ENCODE data around the gene TDRD7. TPM values are rescaled to one million over a fixed set of nuclear protein-coding genes. Genes with fewer than 3 reads are reported as not detected.
A peak's percentile ranks its signal among the peaks of the same experiment; 100 is the strongest.

TDRD7 gene
- total RNA-seq, 1 experiment from 2014 or later = 15.4 TPM

GRCh38 chr9:97412626-97413385 is 910 bp downstream of the TDRD7 start:
- DNase-seq (ENCODE audit: low read depth) = peak; percentile 19
- in situ Hi-C loops (cut with HindIII; ENCODE audit: low pct_unique_long_range_greater_than_20kb, low sequenced_read_pairs) = no loop called here

GRCh38 chr9:97413462-97413861 is 1.6 kb downstream of the TDRD7 start:
- DNase-seq (ENCODE audit: low read depth) = no peak
- in situ Hi-C loops (cut with HindIII; ENCODE audit: low pct_unique_long_range_greater_than_20kb, low sequenced_read_pairs) = no loop called here

- in situ Hi-C loops (cut with HindIII; ENCODE audit: low pct_unique_long_range_greater_than_20kb, low sequenced_read_pairs) = no loop called here
- no peak for DNase-seq (ENCODE audit: low read depth)
Measured at GRCh38 chr9:97415146-97415545, 3.2 kb downstream of the TDRD7 start.

GRCh38 chr9:97418880-97419279 is 7.0 kb downstream of the TDRD7 start:
- in situ Hi-C loops (cut with HindIII; ENCODE audit: low pct_unique_long_range_greater_than_20kb, low sequenced_read_pairs) = no loop called here
- no peak for DNase-seq (ENCODE audit: low read depth)

- DNase-seq (ENCODE audit: low read depth) = peak; percentile 23
- in situ Hi-C loops (cut with HindIII; ENCODE audit: low pct_unique_long_range_greater_than_20kb, low sequenced_read_pairs) = no loop called here
Measured at GRCh38 chr9:97419309-97419867, 7.5 kb downstream of the TDRD7 start.

- in situ Hi-C loops (cut with HindIII; ENCODE audit: low pct_unique_long_range_greater_than_20kb, low sequenced_read_pairs) = no loop called here
- no peak for DNase-seq (ENCODE audit: low read depth)
Measured at GRCh38 chr9:97425336-97425972, 13.6 kb downstream of the TDRD7 start.

GRCh38 chr9:97425973-97426336 is 14.1 kb downstream of the TDRD7 start:
- in situ Hi-C loops (cut with HindIII; ENCODE audit: low pct_unique_long_range_greater_than_20kb, low sequenced_read_pairs) = no loop called here
- DNase-seq (ENCODE audit: low read depth) = no peak

- no peak for DNase-seq (ENCODE audit: low read depth)
- in situ Hi-C loops (cut with HindIII; ENCODE audit: low pct_unique_long_range_greater_than_20kb, low sequenced_read_pairs) = no loop called here
Measured at GRCh38 chr9:97427885-97428284, 16.0 kb downstream of the TDRD7 start.

- no peak for DNase-seq (ENCODE audit: low read depth)
- in situ Hi-C loops (cut with HindIII; ENCODE audit: low pct_unique_long_range_greater_than_20kb, low sequenced_read_pairs) = no loop called here
Measured at GRCh38 chr9:97430316-97431043, 18.6 kb downstream of the TDRD7 start.

- DNase-seq (ENCODE audit: low read depth) = no peak
- in situ Hi-C loops (cut with HindIII; ENCODE audit: low pct_unique_long_range_greater_than_20kb, low sequenced_read_pairs) = no loop called here
Measured at GRCh38 chr9:97431044-97431441, 19.1 kb downstream of the TDRD7 start.

GRCh38 chr9:97431549-97432143 is 19.8 kb downstream of the TDRD7 start:
- in situ Hi-C loops (cut with HindIII; ENCODE audit: low pct_unique_long_range_greater_than_20kb, low sequenced_read_pairs) = no loop called here
- no peak for DNase-seq (ENCODE audit: low read depth)

GRCh38 chr9:97437051-97437600 is 25.2 kb downstream of the TDRD7 start:
- in situ Hi-C loops (cut with HindIII; ENCODE audit: low pct_unique_long_range_greater_than_20kb, low sequenced_read_pairs) = no loop called here
- no peak for DNase-seq (ENCODE audit: low read depth)

GRCh38 chr9:97438257-97438656 is 26.4 kb downstream of the TDRD7 start:
- no peak for DNase-seq (ENCODE audit: low read depth)
- in situ Hi-C loops (cut with HindIII; ENCODE audit: low pct_unique_long_range_greater_than_20kb, low sequenced_read_pairs) = no loop called here

- no peak for DNase-seq (ENCODE audit: low read depth)
- in situ Hi-C loops (cut with HindIII; ENCODE audit: low pct_unique_long_range_greater_than_20kb, low sequenced_read_pairs) = no loop called here
Measured at GRCh38 chr9:97438666-97439065, 26.8 kb downstream of the TDRD7 start.

- in situ Hi-C loops (cut with HindIII; ENCODE audit: low pct_unique_long_range_greater_than_20kb, low sequenced_read_pairs) = no loop called here
- DNase-seq (ENCODE audit: low read depth) = no peak
Measured at GRCh38 chr9:97440160-97440559, 28.3 kb downstream of the TDRD7 start.

GRCh38 chr9:97441729-97442128 is 29.8 kb downstream of the TDRD7 start:
- in situ Hi-C loops (cut with HindIII; ENCODE audit: low pct_unique_long_range_greater_than_20kb, low sequenced_read_pairs) = no loop called here
- DNase-seq (ENCODE audit: low read depth) = no peak

GRCh38 chr9:97445119-97445701 is 33.3 kb downstream of the TDRD7 start:
- in situ Hi-C loops (cut with HindIII; ENCODE audit: low pct_unique_long_range_greater_than_20kb, low sequenced_read_pairs) = no loop called here
- no peak for DNase-seq (ENCODE audit: low read depth)

GRCh38 chr9:97447001-97447400 is 35.1 kb downstream of the TDRD7 start:
- no peak for DNase-seq (ENCODE audit: low read depth)
- in situ Hi-C loops (cut with HindIII; ENCODE audit: low pct_unique_long_range_greater_than_20kb, low sequenced_read_pairs) = no loop called here
